HCT116 (cell line): Measurements from ENCODE around the gene FAM53A. TPM values are rescaled to one million over a fixed set of nuclear protein-coding genes. Genes with fewer than 3 reads are reported as not detected.

Experiments used
- ATAC-seq: fragments of 200-7000 bp; cut with Tn5 transposase; 2 replicates; pipeline ENCODE4 v1.9.1; 2020; ENCODE audit warnings: mild to moderate bottlenecking, moderate library complexity
- BruUV-seq: library from RNA; stranded (reverse); fragments of 400-500 nt; replicated peaks from 2 replicates; lab custom pipeline; 2021; lab: Mats Ljungman, UMichigan
- CTCF ChIA-PET: fragments of 300-600 bp; sonication (Branson Sonifier 250); formaldehyde crosslinking; loops from one replicate; lab custom pipeline; 2021; ENCODE audit warnings: antibody characterized with exemption; lab: Charles Lee
- POLR2A ChIA-PET: fragments of 300-600, 350-600 bp; sonication (Branson Sonifier 250); formaldehyde crosslinking; loops from one replicate; lab custom pipeline; 2021; ENCODE audit warnings: antibody characterized with exemption; lab: Charles Lee
- RAD21 ChIA-PET, 2 experiments: fragments of 300-600 bp; sonication (Branson Sonifier 250); formaldehyde crosslinking; loops; one replicate each; lab custom pipeline; 2023; ENCODE audit warnings: low total read pairs in 2 of 2; ENCODE audit not compliant: uncharacterized antibody in 2 of 2, unreplicated experiment in 2 of 2, low non-redundant PET in 1 of 2; lab: Charles Lee
- DNase-seq: peaks from one replicate; pipeline ENCODE4 v3.0.0-alpha.2; 2010; ENCODE audit warnings: low read depth, low spot score
- H2AFZ ChIP-seq: fragments of 200-600 bp; shearing (Covaris generic), sonication (generic); 2 replicates; pipeline ENCODE4 v1.6.1; 2017; ENCODE audit warnings: low read depth, mixed run types, mixed read lengths, antibody characterized with exemption, low read length; ENCODE audit not compliant: poor library complexity, severe bottlenecking
- H3K27ac ChIP-seq: 2 replicates; pipeline ENCODE4 v1.5.1; 2012; ENCODE audit warnings: low read depth, low read length
- H3K27me3 ChIP-seq: fragments of 200-600 bp; sonication (generic); 2 replicates; pipeline ENCODE4 v1.6.1; 2016; ENCODE audit warnings: mixed run types, low read length, mixed read lengths; ENCODE audit not compliant: insufficient read depth
- H3K36me3 ChIP-seq, 2 experiments: fragments of 200-500 bp in 1 of 2; fragments of 200-600 bp in 1 of 2; sonication (Bioruptor generic) in 1 of 2; sonication (generic) in 1 of 2; 2 replicates each; pipeline versions ENCODE4 v1.5.1 to v1.6.1; 2014 to 2016; ENCODE audit warnings: low read length in 2 of 2, inconsistent platforms in 1 of 2, mixed read lengths in 1 of 2, mixed run types in 1 of 2; ENCODE audit not compliant: insufficient read depth in 2 of 2, control insufficient read depth in 1 of 2
- H3K4me1 ChIP-seq, 2 experiments: fragments of 200-600 bp in 1 of 2; sonication (generic) in 1 of 2; 2 replicates each; pipeline versions ENCODE4 v1.5.1 to v1.6.1; 2012 to 2017; ENCODE audit warnings: low read length in 2 of 2, inconsistent platforms in 1 of 2, mild to moderate bottlenecking in 1 of 2, mixed read lengths in 1 of 2, mixed run types in 1 of 2, moderate library complexity in 1 of 2; ENCODE audit not compliant: insufficient read depth in 2 of 2, control insufficient read depth in 1 of 2
- H3K4me2 ChIP-seq: fragments of 200-600 bp; sonication (generic); 2 replicates; pipeline ENCODE4 v1.6.1; 2017; ENCODE audit warnings: mixed run types, low read length, mixed read lengths
- H3K4me3 ChIP-seq, 2 experiments: fragments of 200-600 bp in 1 of 2; sonication (generic) in 1 of 2; replicated peaks in 1 of 2; 2 replicates each; pipeline ENCODE4 v1.5.1; 2011 to 2016; ENCODE audit warnings: low read length in 2 of 2, control low read depth in 1 of 2, low read depth in 1 of 2, mild to moderate bottlenecking in 1 of 2, mixed read lengths in 1 of 2, mixed run types in 1 of 2
- H3K79me2 ChIP-seq: fragments of 200-600 bp; sonication (generic); 2 replicates; pipeline ENCODE4 v1.6.1; 2017; ENCODE audit warnings: mild to moderate bottlenecking, mixed run types, low read length, moderate library complexity, mixed read lengths; ENCODE audit not compliant: insufficient read depth
- H3K9ac ChIP-seq: fragments of 200-600 bp; sonication (generic); 2 replicates; pipeline ENCODE4 v1.6.1; 2016; ENCODE audit warnings: low read length, mixed read lengths
- H3K9me2 ChIP-seq: fragments of 200-600 bp; sonication (generic), shearing (Covaris generic); 2 replicates; pipeline ENCODE4 v1.6.1; 2017; ENCODE audit warnings: mixed run types, mild to moderate bottlenecking, moderate library complexity; ENCODE audit not compliant: insufficient read depth
- H3K9me3 ChIP-seq, 2 experiments: fragments of 200-500 bp in 1 of 2; fragments of 200-600 bp in 1 of 2; sonication (Bioruptor generic) in 1 of 2; sonication (generic) in 1 of 2; 2 replicates each; pipeline ENCODE4 v1.6.1; 2014 to 2017; ENCODE audit warnings: low read length in 2 of 2, mixed read lengths in 2 of 2, inconsistent platforms in 1 of 2, low read depth in 1 of 2, mild to moderate bottlenecking in 1 of 2, mixed run types in 1 of 2, moderate library complexity in 1 of 2; ENCODE audit not compliant: control insufficient read depth in 1 of 2, insufficient read depth in 1 of 2
- H4K20me1 ChIP-seq: fragments of 200-600 bp; sonication (generic), shearing (Covaris generic); 2 replicates; pipeline ENCODE4 v1.6.1; 2017; ENCODE audit warnings: mixed run types, mild to moderate bottlenecking, moderate library complexity; ENCODE audit not compliant: insufficient read depth
- CBX3 ChIP-seq: IDR thresholded peaks from 2 replicates; pipeline ENCODE4 v1.6.1; 2012; ENCODE audit warnings: low read depth
- CTCF ChIP-seq, 3 experiments: fragments of 200-600 bp in 1 of 3; sonication (generic) in 1 of 3; IDR thresholded peaks in 2 of 3; conservative IDR thresholded peaks in 1 of 3; 2 replicates each; pipeline ENCODE4 v1.5.1; 2012 to 2017; ENCODE audit warnings: low read depth in 2 of 3, low read length in 2 of 3, antibody characterized with exemption in 1 of 3, borderline replicate concordance in 1 of 3, control low read depth in 1 of 3, mild to moderate bottlenecking in 1 of 3, mixed read lengths in 1 of 3, mixed run types in 1 of 3, moderate library complexity in 1 of 3; ENCODE audit not compliant: insufficient read depth in 1 of 3
- EGR1 ChIP-seq: IDR thresholded peaks from 2 replicates; pipeline ENCODE4 v1.6.1; 2012; ENCODE audit warnings: low read depth
- POLR2A ChIP-seq: IDR thresholded peaks from 2 replicates; pipeline ENCODE4 v1.7.0; 2011; ENCODE audit warnings: borderline replicate concordance; ENCODE audit not compliant: insufficient read depth, insufficient read length; ENCODE audit errors: extremely low read depth
- SRF ChIP-seq: IDR thresholded peaks from 2 replicates; pipeline ENCODE4 v1.6.1; 2012; ENCODE audit warnings: low read depth
- YY1 ChIP-seq: IDR thresholded peaks from 2 replicates; pipeline ENCODE4 v1.6.1; 2011; ENCODE audit warnings: low read length, low read depth, moderate library complexity, mild to moderate bottlenecking; ENCODE audit not compliant: insufficient replicate concordance; ENCODE audit errors: extremely low read depth
- ZNF274 ChIP-seq: fragments of 200-500 bp; sonication (Bioruptor generic); IDR thresholded peaks from 2 replicates; pipeline ENCODE4 v1.6.1; 2014; ENCODE audit warnings: mild to moderate bottlenecking, low read depth, low read length, inconsistent platforms
- intact Hi-C: fragments of 100-400 bp; cut with micrococcal nuclease; formaldehyde crosslinking; loops from 2 replicates; pipeline ENCODE4 v1.10.0; 2022
- total RNA-seq: library from RNA; stranded (reverse); gene quantifications from one replicate; pipeline ENCODE4 v1.2.1, GENCODE V29; 2021; ENCODE audit not compliant: unreplicated experiment
- TF ChIP-seq, protein P1 (sequence below): IDR thresholded peaks from 2 replicates; pipeline ENCODE4 v1.6.1; 2012; ENCODE audit warnings: low read depth

Gene FAM53A
- total RNA-seq, 1 experiment from 2014 or later: 1.1 TPM

DNA sequence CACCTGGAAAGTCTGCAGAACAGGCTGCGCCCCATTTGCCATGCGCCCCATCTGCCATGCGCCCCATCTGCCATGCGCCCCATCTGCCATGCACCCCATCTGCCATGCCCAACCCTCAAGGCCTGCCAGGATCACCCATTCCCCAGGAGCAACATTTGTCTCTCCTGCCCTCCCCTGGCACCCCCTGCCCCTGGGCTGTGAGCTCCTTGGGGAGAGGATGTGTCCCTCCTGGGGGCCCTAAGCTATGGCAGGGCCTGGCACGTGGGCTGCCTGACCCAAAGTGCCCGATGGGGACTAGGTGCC, 82.6 kb downstream of the FAM53A start:
- Histone ChIP-seq H3K27me3 (no peaks in the 10 kb centered on the region), H3K9me2 (no peaks in the 10 kb centered on the region), H3K9ac (no peak overlapping the region), H4K20me1 (no peaks in the 10 kb centered on the region), H3K36me3 (no peaks in the 10 kb centered on the region), H3K4me1 (peaks cover 3 to 19% of the 10 kb centered on the region in 2 experiments; a peak in 3 of 4 replicates), H2AFZ (no peak overlapping the region), H3K9me3 (no peaks in the 10 kb centered on the region), H3K27ac (no peak overlapping the region), H3K79me2 (no peaks in the 10 kb centered on the region), H3K4me2 (no peak overlapping the region), H3K4me3 (no peak overlapping the region)
- ATAC-seq: no peak
- ChIA-PET POLR2A (no interaction called here), RAD21 (no interaction called here), CTCF (no interaction called here)
- TF ChIP-seq POLR2A (no peak), YY1 (no peak)
- intact Hi-C loops: no loop called here
- no peak for DNase-seq
- BruUV-seq: no TSS peak

GRCh38 chr4:1600811-1601532, 83.1 kb downstream of the FAM53A start:
- POLR2A ChIA-PET: no interaction called here
- BruUV-seq: no TSS peak
- Histone ChIP-seq H3K9me2 (no peaks in the 10 kb centered on the region), H4K20me1 (no peaks in the 10 kb centered on the region), H3K9me3 (no peaks in the 10 kb centered on the region)
- TF ChIP-seq CTCF (IDR thresholded peaks at IDR 0.05 in 2 of 3, conservative IDR thresholded peaks at IDR 0.05 in 1 of 3; ENCODE audit: borderline replicate concordance in 1 of 3, insufficient read depth in 1 of 3, low read depth in 2 of 3, low read length in 2 of 3) (no peak), ZNF274 (no peak), SRF (no peak), EGR1 (no peak), YY1 (no peak), CBX3 (no peak)
- TF ChIP-seq, protein P1, sequence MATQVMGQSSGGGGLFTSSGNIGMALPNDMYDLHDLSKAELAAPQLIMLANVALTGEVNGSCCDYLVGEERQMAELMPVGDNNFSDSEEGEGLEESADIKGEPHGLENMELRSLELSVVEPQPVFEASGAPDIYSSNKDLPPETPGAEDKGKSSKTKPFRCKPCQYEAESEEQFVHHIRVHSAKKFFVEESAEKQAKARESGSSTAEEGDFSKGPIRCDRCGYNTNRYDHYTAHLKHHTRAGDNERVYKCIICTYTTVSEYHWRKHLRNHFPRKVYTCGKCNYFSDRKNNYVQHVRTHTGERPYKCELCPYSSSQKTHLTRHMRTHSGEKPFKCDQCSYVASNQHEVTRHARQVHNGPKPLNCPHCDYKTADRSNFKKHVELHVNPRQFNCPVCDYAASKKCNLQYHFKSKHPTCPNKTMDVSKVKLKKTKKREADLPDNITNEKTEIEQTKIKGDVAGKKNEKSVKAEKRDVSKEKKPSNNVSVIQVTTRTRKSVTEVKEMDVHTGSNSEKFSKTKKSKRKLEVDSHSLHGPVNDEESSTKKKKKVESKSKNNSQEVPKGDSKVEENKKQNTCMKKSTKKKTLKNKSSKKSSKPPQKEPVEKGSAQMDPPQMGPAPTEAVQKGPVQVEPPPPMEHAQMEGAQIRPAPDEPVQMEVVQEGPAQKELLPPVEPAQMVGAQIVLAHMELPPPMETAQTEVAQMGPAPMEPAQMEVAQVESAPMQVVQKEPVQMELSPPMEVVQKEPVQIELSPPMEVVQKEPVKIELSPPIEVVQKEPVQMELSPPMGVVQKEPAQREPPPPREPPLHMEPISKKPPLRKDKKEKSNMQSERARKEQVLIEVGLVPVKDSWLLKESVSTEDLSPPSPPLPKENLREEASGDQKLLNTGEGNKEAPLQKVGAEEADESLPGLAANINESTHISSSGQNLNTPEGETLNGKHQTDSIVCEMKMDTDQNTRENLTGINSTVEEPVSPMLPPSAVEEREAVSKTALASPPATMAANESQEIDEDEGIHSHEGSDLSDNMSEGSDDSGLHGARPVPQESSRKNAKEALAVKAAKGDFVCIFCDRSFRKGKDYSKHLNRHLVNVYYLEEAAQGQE: no peak
- TF ChIP-seq, all 23 proteins: peak for 0
- Histone ChIP-seq H3K27me3 (no peaks in the 10 kb centered on the region), H3K4me2 (no peak overlapping the region), H3K4me1 (peaks cover 3 to 19% of the 10 kb centered on the region in 2 experiments; a peak in 3 of 4 replicates), H3K79me2 (no peaks in the 10 kb centered on the region), H3K36me3 (no peaks in the 10 kb centered on the region), H3K27ac (no peak overlapping the region), H2AFZ (no peak overlapping the region), H3K4me3 (no peak overlapping the region), H3K9ac (no peak overlapping the region)
- DNase-seq (no peak), ATAC-seq (no peak)
- ChIA-PET CTCF (no interaction called here), RAD21 (no interaction called here)
- intact Hi-C loops: no loop called here
